ENCODE measurements around the gene CTAG1A. TPM values are rescaled to one million over a fixed set of nuclear protein-coding genes. Genes with fewer than 3 reads are reported as not detected.
"Not testable (repeated sequence)": the region's sequence is repeated elsewhere in the genome, so short reads cannot be mapped to it uniquely, and the experiment has no call there.

Gene CTAG1A
- polyA plus RNA-seq, 4 donors, result not detected

- DNase-seq (ENCODE audit: low read depth in 4 of 4, low spot score in 2 of 4), result not testable (repeated sequence)
These were observed 23.9 kb downstream of the CTAG1A start for GRCh38 chrX:154608823-154609222.

GRCh38 chrX:154611146-154611545 is 26.2 kb downstream of the CTAG1A start:
- not testable (repeated sequence) for DNase-seq (ENCODE audit: low read depth in 4 of 4, low spot score in 2 of 4)

GRCh38 chrX:154613586-154613985 is 28.7 kb downstream of the CTAG1A start:
- DNase-seq (ENCODE audit: low read depth in 4 of 4, low spot score in 2 of 4), result not testable (repeated sequence)

- DNase-seq (ENCODE audit: low read depth in 4 of 4, low spot score in 2 of 4), result not testable (repeated sequence)
These were observed 34.2 kb downstream of the CTAG1A start, which contains the start of gene CTAG1B for GRCh38 chrX:154619182-154619581. Gene CTAG1B (minus strand): TSS chrX:154619282. CDS start chrX:154619218, 64 bp downstream.

- DNase-seq (ENCODE audit: low read depth in 4 of 4, low spot score in 2 of 4), result not testable (repeated sequence)
These were observed 36.0 kb downstream of the CTAG1A start for GRCh38 chrX:154620767-154621414.

- DNase-seq (ENCODE audit: low read depth in 4 of 4, low spot score in 2 of 4), result not testable (repeated sequence)
These were observed 44.0 kb downstream of the CTAG1A start for GRCh38 chrX:154628960-154629359.

GRCh38 chrX:154630949-154631348 is 46.0 kb downstream of the CTAG1A start:
- not testable (repeated sequence) for DNase-seq (ENCODE audit: low read depth in 4 of 4, low spot score in 2 of 4)

- DNase-seq (ENCODE audit: low read depth in 4 of 4, low spot score in 2 of 4), result not testable (repeated sequence)
These were observed 48.7 kb downstream of the CTAG1A start for GRCh38 chrX:154633661-154634060.

Other genes with a start within 250 kb of the CTAG1A start
- 100 to 1,000 TPM; 414 to 641 (median 539) TPM for gene FLNA, start 210.5 kb upstream of the CTAG1A start, polyA plus RNA-seq (ENCODE audit: insufficient read length in 4 of 4)
- gene EMD, start 205.8 kb upstream of the CTAG1A start, polyA plus RNA-seq (ENCODE audit: insufficient read length in 4 of 4), result 10 to 100 TPM; 63.4 to 76.3 (median 74.9) TPM
- gene RPL10, start 186.8 kb upstream of the CTAG1A start, polyA plus RNA-seq (ENCODE audit: insufficient read length in 4 of 4), result 1,000 to 10,000 TPM; 3,011 to 4,069 (median 3,093) TPM
- 10 to 100 TPM; 13.2 to 14.8 (median 14.7) TPM for gene DNASE1L1, start 175.9 kb upstream of the CTAG1A start, polyA plus RNA-seq (ENCODE audit: insufficient read length in 4 of 4)
- 10 to 100 TPM; 26.4 to 51.2 (median 36.5) TPM for gene TAFAZZIN, start 173.6 kb upstream of the CTAG1A start, polyA plus RNA-seq (ENCODE audit: insufficient read length in 4 of 4)
- 100 to 1,000 TPM; 142 to 176 (median 157) TPM for gene ATP6AP1, start 156.5 kb upstream of the CTAG1A start, polyA plus RNA-seq (ENCODE audit: insufficient read length in 4 of 4)
- gene GDI1, start 148.0 kb upstream of the CTAG1A start, polyA plus RNA-seq (ENCODE audit: insufficient read length in 4 of 4), result 100 to 1,000 TPM; 104 to 156 (median 137) TPM
- gene FAM50A, start 141.0 kb upstream of the CTAG1A start, polyA plus RNA-seq (ENCODE audit: insufficient read length in 4 of 4), result 10 to 100 TPM; 51.8 to 58.8 (median 57.3) TPM
- gene PLXNA3, start 126.9 kb upstream of the CTAG1A start, polyA plus RNA-seq (ENCODE audit: insufficient read length in 4 of 4), result 10 to 100 TPM; 34.7 to 66.9 (median 53.3) TPM
- 10 to 100 TPM; 11.4 to 19.4 (median 13.4) TPM for gene LAGE3, start 105.9 kb upstream of the CTAG1A start, polyA plus RNA-seq (ENCODE audit: insufficient read length in 4 of 4)
- 10 to 100 TPM; 26.2 to 39.6 (median 30.1) TPM for gene UBL4A, start 98.5 kb upstream of the CTAG1A start, polyA plus RNA-seq (ENCODE audit: insufficient read length in 4 of 4)
- 10 to 100 TPM; 18.3 to 25.0 (median 20.7) TPM for gene SLC10A3, start 94.5 kb upstream of the CTAG1A start, polyA plus RNA-seq (ENCODE audit: insufficient read length in 4 of 4)
- gene FAM3A, start 68.9 kb upstream of the CTAG1A start, polyA plus RNA-seq (ENCODE audit: insufficient read length in 4 of 4), result 10 to 100 TPM; 34.1 to 47.8 (median 40.2) TPM
- gene G6PD, start 38.3 kb upstream of the CTAG1A start, polyA plus RNA-seq (ENCODE audit: insufficient read length in 4 of 4), result 10 to 100 TPM; 32.4 to 47.8 (median 41.6) TPM
- 10 to 100 TPM; 13.9 to 24.2 (median 19.2) TPM for gene IKBKG, start 37.5 kb upstream of the CTAG1A start, polyA plus RNA-seq (ENCODE audit: insufficient read length in 4 of 4)
- not detected for gene CTAG1B, start 34.1 kb downstream of the CTAG1A start, polyA plus RNA-seq (ENCODE audit: insufficient read length in 4 of 4)
- gene CTAG2, start 68.4 kb downstream of the CTAG1A start, polyA plus RNA-seq (ENCODE audit: insufficient read length in 4 of 4), result not detected
- 1 to 10 TPM; 2.0 to 2.4 (median 2.3) TPM for gene GAB3, start 165.9 kb downstream of the CTAG1A start, polyA plus RNA-seq (ENCODE audit: insufficient read length in 4 of 4)
- gene DKC1, start 177.7 kb downstream of the CTAG1A start, polyA plus RNA-seq (ENCODE audit: insufficient read length in 4 of 4), result 10 to 100 TPM; 50.8 to 69.1 (median 62.2) TPM
- gene MPP1, start 220.4 kb downstream of the CTAG1A start, polyA plus RNA-seq (ENCODE audit: insufficient read length in 4 of 4), result 10 to 100 TPM; 28.4 to 38.3 (median 34.2) TPM
- not detected for gene SMIM9, start 249.5 kb downstream of the CTAG1A start, polyA plus RNA-seq (ENCODE audit: insufficient read length in 4 of 4)

Measured in left renal cortex interstitium (tissue), 4 donors.